GM23338 (cell line): ENCODE data around the gene AFAP1. TPM values are rescaled to one million over a fixed set of nuclear protein-coding genes. Genes with fewer than 3 reads are reported as not detected.

ENCODE experiments used
- ATAC-seq: fragments of 200-7000 bp; cut with Tn5 transposase; 3 replicates; pipeline ENCODE4 v1.9.1; 2020
- DNase-seq: peaks from one replicate; pipeline ENCODE4 v3.0.0-alpha.2; 2015; ENCODE audit warnings: low spot score
- H2AFZ ChIP-seq: fragments of 200-600 bp; sonication (generic); 2 replicates; pipeline ENCODE4 v1.8.0; 2016; ENCODE audit warnings: antibody characterized with exemption, mild to moderate bottlenecking, moderate library complexity
- H3F3A ChIP-seq: fragments of 200-600 bp; sonication (generic); replicated peaks from 2 replicates; pipeline ENCODE4 v1.8.0; 2017; ENCODE audit warnings: antibody characterized with exemption, mixed run types, low read depth
- H3K27ac ChIP-seq: fragments of 200-600 bp; sonication (generic); 2 replicates; pipeline ENCODE4 v1.6.1; 2016; ENCODE audit warnings: low read depth
- H3K27me3 ChIP-seq: fragments of 200-600 bp; sonication (generic); 2 replicates; pipeline ENCODE4 v1.8.0; 2016; ENCODE audit warnings: mild to moderate bottlenecking, mixed run types, moderate library complexity; ENCODE audit not compliant: insufficient read depth
- H3K36me3 ChIP-seq: fragments of 200-600 bp; sonication (generic); 2 replicates; pipeline ENCODE4 v1.8.0; 2016; ENCODE audit warnings: mild to moderate bottlenecking; ENCODE audit not compliant: insufficient read depth
- H3K4me1 ChIP-seq: fragments of 200-600 bp; sonication (generic); 2 replicates; pipeline ENCODE4 v1.8.0; 2016; ENCODE audit warnings: mild to moderate bottlenecking, moderate library complexity; ENCODE audit not compliant: insufficient read depth
- H3K4me2 ChIP-seq: fragments of 200-600 bp; sonication (generic); 2 replicates; pipeline ENCODE4 v1.7.1; 2017; ENCODE audit warnings: mixed run types
- H3K4me3 ChIP-seq: fragments of 200-600 bp; sonication (generic); 2 replicates; pipeline ENCODE4 v1.6.1; 2016; ENCODE audit warnings: mixed run types
- H3K79me2 ChIP-seq: fragments of 200-600 bp; sonication (generic); replicated peaks from 2 replicates; pipeline ENCODE4 v1.8.0; 2017; ENCODE audit warnings: mild to moderate bottlenecking; ENCODE audit not compliant: insufficient read depth
- H3K9me2 ChIP-seq: fragments of 200-600 bp; sonication (generic); 2 replicates; pipeline ENCODE4 v1.8.0; 2017; ENCODE audit not compliant: insufficient read depth
- H4K20me1 ChIP-seq: fragments of 200-600 bp; sonication (generic); replicated peaks from 2 replicates; pipeline ENCODE4 v1.8.0; 2017; ENCODE audit warnings: mild to moderate bottlenecking; ENCODE audit not compliant: insufficient read depth
- H3K27ac Mint-ChIP-seq: 2 replicates; pipeline ENCODE4 v1.8.0; 2020; ENCODE audit warnings: inconsistent platforms, mild to moderate bottlenecking, moderate library complexity, mixed read lengths
- H3K27me3 Mint-ChIP-seq: 3 replicates; pipeline ENCODE4 v1.8.0; 2022; ENCODE audit warnings: low read depth, mild to moderate bottlenecking, moderate library complexity, mixed read lengths, inconsistent platforms; ENCODE audit not compliant: insufficient read depth, poor library complexity
- H3K36me3 Mint-ChIP-seq: 3 replicates; pipeline ENCODE4 v1.8.0; 2021; ENCODE audit warnings: low read depth, mild to moderate bottlenecking, inconsistent platforms, moderate library complexity, mixed read lengths
- H3K4me1 Mint-ChIP-seq: 3 replicates; pipeline ENCODE4 v1.8.0; 2020; ENCODE audit warnings: mild to moderate bottlenecking, inconsistent platforms, mixed read lengths
- H3K4me3 Mint-ChIP-seq: 3 replicates; pipeline ENCODE4 v1.8.0; 2021; ENCODE audit warnings: moderate library complexity, mild to moderate bottlenecking, inconsistent platforms, mixed read lengths
- H3K9me3 Mint-ChIP-seq: 3 replicates; pipeline ENCODE4 v1.8.0; 2020; ENCODE audit warnings: moderate library complexity, mild to moderate bottlenecking, inconsistent platforms, mixed read lengths
- CREB1 ChIP-seq: fragments of 250-450 bp; sonication (Bioruptor Pico); IDR thresholded peaks from 2 replicates; pipeline ENCODE4 v1.5.0; 2020; ENCODE audit warnings: low read depth, mild to moderate bottlenecking, moderate library complexity
- ETS1 ChIP-seq: IDR thresholded peaks from 2 replicates; pipeline ENCODE4 v1.6.1; 2016; ENCODE audit warnings: antibody characterized with exemption
- EZH2 ChIP-seq: fragments of 200-600 bp; sonication (generic); IDR thresholded peaks from one replicate; pipeline ENCODE4 v1.8.0; 2017; ENCODE audit warnings: antibody characterized with exemption, mild to moderate bottlenecking, low read depth; ENCODE audit not compliant: unreplicated experiment
- EZH2phosphoT487 ChIP-seq: fragments of 200-600 bp; sonication (generic); IDR thresholded peaks from one replicate; pipeline ENCODE4 v1.8.1; 2018; ENCODE audit warnings: antibody characterized with exemption; ENCODE audit not compliant: unreplicated experiment
- JUNB ChIP-seq: IDR thresholded peaks from one replicate; pipeline ENCODE4 v1.6.1; 2016; ENCODE audit warnings: antibody characterized with exemption; ENCODE audit not compliant: unreplicated experiment
- NANOG ChIP-seq: IDR thresholded peaks from 2 replicates; pipeline ENCODE4 v1.6.1; 2016; ENCODE audit warnings: antibody characterized with exemption, borderline replicate concordance
- POLR2AphosphoS5 ChIP-seq: IDR thresholded peaks from 2 replicates; pipeline ENCODE4 v1.6.1; 2016; ENCODE audit warnings: antibody characterized with exemption, low read depth
- ZNF331 ChIP-seq: fragments of 250-450 bp; sonication (Bioruptor Pico); IDR thresholded peaks from 2 replicates; pipeline ENCODE4 v1.5.0; 2020; ENCODE audit warnings: low read depth, mild to moderate bottlenecking, moderate library complexity
- polyA plus RNA-seq: library from polyadenylated mRNA; unstranded; fragments of >200 nt; fragmentation: Nextera tagmentation; extraction: Ambion mirVana; gene quantifications from 2 replicates; pipeline ENCODE4 v1.2.1, GENCODE V29; 2016
- total RNA-seq: library from RNA; depleted of rRNA; stranded (reverse); fragments of >200 nt; shearing (Covaris generic); gene quantifications from 2 replicates; pipeline ENCODE4 v1.2.3, GENCODE V29; 2014
- TF ChIP-seq, protein P1 (sequence below), 2 experiments: fragments of 200-600 bp in 1 of 2; sonication (generic) in 1 of 2; conservative IDR thresholded peaks; 2 replicates each; pipeline versions ENCODE4 v1.5.1 to v1.6.1; 2016 to 2017; ENCODE audit warnings: antibody characterized with exemption in 2 of 2, low read depth in 2 of 2, mild to moderate bottlenecking in 2 of 2, moderate library complexity in 1 of 2
- TF ChIP-seq, protein P2 (sequence below): fragments of 250-450 bp; sonication (Bioruptor Pico); IDR thresholded peaks from 2 replicates; pipeline ENCODE4 v1.5.0; 2020; ENCODE audit warnings: mild to moderate bottlenecking, moderate library complexity

The AFAP1 gene
- total and polyA plus RNA-seq, 2 experiments from 2014 or later: 6.5 to 21.5 TPM

- Histone ChIP-seq H3K79me2 (peaks cover 57% of the 10 kb centered on the region), H4K20me1 (peaks cover 4% of the 10 kb centered on the region; the same call in 1 of the 2 replicates), H3K36me3 (no peaks in the 10 kb centered on the region), H3K9me2 (no peaks in the 10 kb centered on the region), H3F3A (no peaks in the 10 kb centered on the region), H3K4me2 (no peak overlapping the region), H3K27ac (no peak overlapping the region), H3K4me1 (peaks cover 22% of the 10 kb centered on the region), H2AFZ (no peak overlapping the region), H3K4me3 (no peak overlapping the region), H3K27me3 (no peaks in the 10 kb centered on the region)
- Mint-ChIP-seq H3K9me3 (peaks cover 21% of the 10 kb centered on the region), H3K36me3 (peaks cover 34% of the 10 kb centered on the region), H3K4me1 (peaks cover 24% of the 10 kb centered on the region), H3K4me3 (no peak overlapping the region), H3K27me3 (peaks cover 10% of the 10 kb centered on the region), H3K27ac (no peak overlapping the region)
- TF ChIP-seq NANOG (no peak), EZH2 (no peak), JUNB (no peak), POLR2AphosphoS5 (no peak), ETS1 (no peak), CREB1 (no peak)
- TF ChIP-seq, protein P1, sequence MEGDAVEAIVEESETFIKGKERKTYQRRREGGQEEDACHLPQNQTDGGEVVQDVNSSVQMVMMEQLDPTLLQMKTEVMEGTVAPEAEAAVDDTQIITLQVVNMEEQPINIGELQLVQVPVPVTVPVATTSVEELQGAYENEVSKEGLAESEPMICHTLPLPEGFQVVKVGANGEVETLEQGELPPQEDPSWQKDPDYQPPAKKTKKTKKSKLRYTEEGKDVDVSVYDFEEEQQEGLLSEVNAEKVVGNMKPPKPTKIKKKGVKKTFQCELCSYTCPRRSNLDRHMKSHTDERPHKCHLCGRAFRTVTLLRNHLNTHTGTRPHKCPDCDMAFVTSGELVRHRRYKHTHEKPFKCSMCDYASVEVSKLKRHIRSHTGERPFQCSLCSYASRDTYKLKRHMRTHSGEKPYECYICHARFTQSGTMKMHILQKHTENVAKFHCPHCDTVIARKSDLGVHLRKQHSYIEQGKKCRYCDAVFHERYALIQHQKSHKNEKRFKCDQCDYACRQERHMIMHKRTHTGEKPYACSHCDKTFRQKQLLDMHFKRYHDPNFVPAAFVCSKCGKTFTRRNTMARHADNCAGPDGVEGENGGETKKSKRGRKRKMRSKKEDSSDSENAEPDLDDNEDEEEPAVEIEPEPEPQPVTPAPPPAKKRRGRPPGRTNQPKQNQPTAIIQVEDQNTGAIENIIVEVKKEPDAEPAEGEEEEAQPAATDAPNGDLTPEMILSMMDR (conservative IDR thresholded peaks at IDR 0.05; ENCODE audit: low read depth in 2 of 2): no peak
- DNase-seq: no peak
- ATAC-seq: no peak
Observed at GRCh38 chr4:7874838-7875237, 64.8 kb downstream of the AFAP1 start.

DNA sequence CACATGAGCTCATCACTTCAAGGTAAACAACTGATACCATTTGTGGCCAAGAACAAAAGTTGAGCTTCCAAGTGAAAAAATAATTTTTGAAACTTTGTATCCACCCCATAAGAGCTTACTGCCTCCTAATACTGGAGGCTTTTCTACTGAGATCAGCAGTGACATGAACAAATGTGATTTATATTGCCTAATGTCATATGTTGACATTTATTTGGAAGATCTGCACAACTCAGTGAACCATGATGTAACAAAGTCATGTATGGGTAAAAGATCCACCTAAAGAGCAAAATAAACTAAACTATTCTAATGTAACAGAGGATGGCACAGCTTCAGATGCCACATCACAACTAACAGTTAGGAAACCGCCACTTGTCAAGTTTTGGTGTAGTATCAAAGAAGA lies 65.8 kb downstream of the AFAP1 start:
- H3K36me3 Mint-ChIP-seq: peaks cover 38% of the 10 kb centered on the region
- H3K4me3 Mint-ChIP-seq: no peak overlapping the region
- no peak overlapping the region for H3K4me3 ChIP-seq
- no peaks in the 10 kb centered on the region for H3K27me3 ChIP-seq
- H3K79me2 ChIP-seq: peaks cover 48% of the 10 kb centered on the region
- no peak overlapping the region for H3K27ac Mint-ChIP-seq
- peaks cover 10% of the 10 kb centered on the region for H3K27me3 Mint-ChIP-seq
- peaks cover 18% of the 10 kb centered on the region for H3K4me1 Mint-ChIP-seq
- H4K20me1 ChIP-seq: 0 out of 2 replicates have a peak, but pooled peaks cover 4% of the 10 kb centered on the region
- DNase-seq (no peak), ATAC-seq (no peak)
- no peaks in the 10 kb centered on the region for H3F3A ChIP-seq
- H2AFZ ChIP-seq: no peak overlapping the region
- H3K9me2 ChIP-seq: no peaks in the 10 kb centered on the region
- no peaks in the 10 kb centered on the region for H3K36me3 ChIP-seq
- peaks cover 21% of the 10 kb centered on the region for H3K9me3 Mint-ChIP-seq
- H3K4me2 ChIP-seq: no peak overlapping the region
- H3K27ac ChIP-seq: no peak overlapping the region
- peaks cover 16% of the 10 kb centered on the region for H3K4me1 ChIP-seq
- TF ChIP-seq EZH2: no peak
- TF ChIP-seq ETS1: no peak
- TF ChIP-seq CREB1: no peak
- no peak for TF ChIP-seq EZH2phosphoT487
- TF ChIP-seq, protein P2, sequence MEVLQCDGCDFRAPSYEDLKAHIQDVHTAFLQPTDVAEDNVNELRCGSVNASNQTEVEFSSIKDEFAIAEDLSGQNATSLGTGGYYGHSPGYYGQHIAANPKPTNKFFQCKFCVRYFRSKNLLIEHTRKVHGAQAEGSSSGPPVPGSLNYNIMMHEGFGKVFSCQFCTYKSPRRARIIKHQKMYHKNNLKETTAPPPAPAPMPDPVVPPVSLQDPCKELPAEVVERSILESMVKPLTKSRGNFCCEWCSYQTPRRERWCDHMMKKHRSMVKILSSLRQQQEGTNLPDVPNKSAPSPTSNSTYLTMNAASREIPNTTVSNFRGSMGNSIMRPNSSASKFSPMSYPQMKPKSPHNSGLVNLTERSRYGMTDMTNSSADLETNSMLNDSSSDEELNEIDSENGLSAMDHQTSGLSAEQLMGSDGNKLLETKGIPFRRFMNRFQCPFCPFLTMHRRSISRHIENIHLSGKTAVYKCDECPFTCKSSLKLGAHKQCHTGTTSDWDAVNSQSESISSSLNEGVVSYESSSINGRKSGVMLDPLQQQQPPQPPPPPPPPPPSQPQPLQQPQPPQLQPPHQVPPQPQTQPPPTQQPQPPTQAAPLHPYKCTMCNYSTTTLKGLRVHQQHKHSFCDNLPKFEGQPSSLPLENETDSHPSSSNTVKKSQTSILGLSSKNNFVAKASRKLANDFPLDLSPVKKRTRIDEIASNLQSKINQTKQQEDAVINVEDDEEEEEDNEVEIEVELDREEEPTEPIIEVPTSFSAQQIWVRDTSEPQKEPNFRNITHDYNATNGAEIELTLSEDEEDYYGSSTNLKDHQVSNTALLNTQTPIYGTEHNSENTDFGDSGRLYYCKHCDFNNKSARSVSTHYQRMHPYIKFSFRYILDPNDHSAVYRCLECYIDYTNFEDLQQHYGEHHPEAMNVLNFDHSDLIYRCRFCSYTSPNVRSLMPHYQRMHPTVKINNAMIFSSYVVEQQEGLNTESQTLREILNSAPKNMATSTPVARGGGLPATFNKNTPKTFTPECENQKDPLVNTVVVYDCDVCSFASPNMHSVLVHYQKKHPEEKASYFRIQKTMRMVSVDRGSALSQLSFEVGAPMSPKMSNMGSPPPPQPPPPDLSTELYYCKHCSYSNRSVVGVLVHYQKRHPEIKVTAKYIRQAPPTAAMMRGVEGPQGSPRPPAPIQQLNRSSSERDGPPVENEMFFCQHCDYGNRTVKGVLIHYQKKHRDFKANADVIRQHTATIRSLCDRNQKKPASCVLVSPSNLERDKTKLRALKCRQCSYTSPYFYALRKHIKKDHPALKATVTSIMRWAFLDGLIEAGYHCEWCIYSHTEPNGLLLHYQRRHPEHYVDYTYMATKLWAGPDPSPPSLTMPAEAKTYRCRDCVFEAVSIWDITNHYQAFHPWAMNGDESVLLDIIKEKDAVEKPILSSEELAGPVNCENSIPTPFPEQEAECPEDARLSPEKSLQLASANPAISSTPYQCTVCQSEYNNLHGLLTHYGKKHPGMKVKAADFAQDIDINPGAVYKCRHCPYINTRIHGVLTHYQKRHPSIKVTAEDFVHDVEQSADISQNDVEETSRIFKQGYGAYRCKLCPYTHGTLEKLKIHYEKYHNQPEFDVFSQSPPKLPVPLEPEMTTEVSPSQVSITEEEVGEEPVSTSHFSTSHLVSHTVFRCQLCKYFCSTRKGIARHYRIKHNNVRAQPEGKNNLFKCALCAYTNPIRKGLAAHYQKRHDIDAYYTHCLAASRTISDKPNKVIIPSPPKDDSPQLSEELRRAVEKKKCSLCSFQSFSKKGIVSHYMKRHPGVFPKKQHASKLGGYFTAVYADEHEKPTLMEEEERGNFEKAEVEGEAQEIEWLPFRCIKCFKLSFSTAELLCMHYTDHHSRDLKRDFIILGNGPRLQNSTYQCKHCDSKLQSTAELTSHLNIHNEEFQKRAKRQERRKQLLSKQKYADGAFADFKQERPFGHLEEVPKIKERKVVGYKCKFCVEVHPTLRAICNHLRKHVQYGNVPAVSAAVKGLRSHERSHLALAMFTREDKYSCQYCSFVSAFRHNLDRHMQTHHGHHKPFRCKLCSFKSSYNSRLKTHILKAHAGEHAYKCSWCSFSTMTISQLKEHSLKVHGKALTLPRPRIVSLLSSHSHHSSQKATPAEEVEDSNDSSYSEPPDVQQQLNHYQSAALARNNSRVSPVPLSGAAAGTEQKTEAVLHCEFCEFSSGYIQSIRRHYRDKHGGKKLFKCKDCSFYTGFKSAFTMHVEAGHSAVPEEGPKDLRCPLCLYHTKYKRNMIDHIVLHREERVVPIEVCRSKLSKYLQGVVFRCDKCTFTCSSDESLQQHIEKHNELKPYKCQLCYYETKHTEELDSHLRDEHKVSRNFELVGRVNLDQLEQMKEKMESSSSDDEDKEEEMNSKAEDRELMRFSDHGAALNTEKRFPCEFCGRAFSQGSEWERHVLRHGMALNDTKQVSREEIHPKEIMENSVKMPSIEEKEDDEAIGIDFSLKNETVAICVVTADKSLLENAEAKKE (CRISPR knock-in tag): no peak
- no peak for TF ChIP-seq ZNF331
- no peak for TF ChIP-seq JUNB
